SKM-1 treated with dmso at 0.1 percent for 144 hours (cell line): ENCODE results near the gene BACH1.
A peak's percentile ranks its signal among the peaks of the same experiment; 100 is the strongest.
"Not testable (repeated sequence)": the region's sequence is repeated elsewhere in the genome, so short reads cannot be mapped to it uniquely, and the experiment has no call there.

Experiments
- DNase-seq: peaks from one replicate; lab custom pipeline; 2025; ENCODE audit not compliant: unreplicated experiment; lab: John Stamatoyannopoulos, UW

Gene BACH1

DNA sequence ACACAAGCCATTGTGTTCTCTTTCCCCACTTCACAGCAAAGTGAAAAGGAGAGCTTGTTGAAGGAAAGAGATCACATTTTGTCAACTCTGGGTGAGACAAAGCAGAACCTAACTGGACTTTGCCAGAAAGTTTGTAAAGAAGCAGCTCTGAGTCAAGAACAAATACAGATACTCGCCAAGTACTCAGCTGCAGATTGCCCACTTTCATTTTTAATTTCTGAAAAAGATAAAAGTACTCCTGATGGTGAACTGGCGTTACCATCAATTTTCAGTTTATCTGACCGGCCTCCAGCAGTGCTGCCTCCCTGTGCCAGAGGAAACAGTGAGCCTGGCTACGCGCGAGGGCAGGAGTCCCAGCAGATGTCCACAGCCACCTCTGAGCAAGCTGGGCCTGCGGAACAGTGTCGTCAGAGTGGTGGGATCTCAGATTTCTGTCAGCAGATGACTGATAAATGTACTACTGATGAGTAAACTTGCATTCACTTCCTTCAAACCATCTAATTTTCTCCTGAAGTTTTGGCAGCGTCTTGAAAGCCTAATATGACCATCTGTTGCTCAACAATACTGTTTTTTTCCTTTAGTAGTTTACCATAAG, 43.7 kb downstream of the BACH1 start:
- no peak for DNase-seq

GRCh38 chr21:29343519-29343918, 44.8 kb downstream of the BACH1 start:
- no peak for DNase-seq

GRCh38 chr21:29346281-29346680, 47.6 kb downstream of the BACH1 start:
- no peak for DNase-seq

- DNase-seq: no peak
Measured at GRCh38 chr21:29346771-29347170, 48.0 kb downstream of the BACH1 start.

- peak; percentile 58 for DNase-seq
Measured at GRCh38 chr21:29347274-29347681, 48.6 kb downstream of the BACH1 start.

GRCh38 chr21:29349702-29350101, 51.0 kb downstream of the BACH1 start:
- no peak for DNase-seq

DNA sequence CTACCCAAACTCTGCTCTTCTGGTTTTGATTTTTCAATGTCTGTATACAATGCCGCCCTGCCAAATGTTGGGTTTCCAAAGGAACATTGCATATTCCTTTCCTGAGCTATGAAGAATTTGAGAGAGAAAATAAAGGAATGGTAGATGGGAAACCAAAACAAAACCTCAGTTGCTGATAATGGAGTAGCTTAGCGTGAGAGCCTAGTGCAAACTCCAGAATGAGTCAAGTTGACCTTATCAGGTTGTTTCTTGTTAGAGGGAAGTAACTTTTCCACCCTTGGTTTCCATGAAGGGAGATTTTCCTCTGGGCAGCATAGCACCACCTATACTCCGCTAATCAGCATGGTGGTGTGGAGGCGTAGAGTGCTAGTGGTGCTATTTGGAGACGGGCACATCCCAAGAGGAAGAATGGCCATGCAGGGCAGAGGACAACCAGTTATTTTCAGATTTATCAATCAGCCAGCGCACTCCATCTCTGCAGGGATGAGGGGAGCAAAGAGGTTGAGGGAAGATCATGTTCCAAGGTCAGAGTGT, 51.6 kb downstream of the BACH1 start:
- DNase-seq: no peak

- no peak for DNase-seq
Measured at GRCh38 chr21:29351691-29352090, 53.0 kb downstream of the BACH1 start.

- not testable (repeated sequence) for DNase-seq
Measured at GRCh38 chr21:29355043-29355710, 56.5 kb downstream of the BACH1 start.

- DNase-seq: not testable (repeated sequence)
Measured at GRCh38 chr21:29356291-29356690, 57.6 kb downstream of the BACH1 start.

GRCh38 chr21:29356810-29357209, 58.1 kb downstream of the BACH1 start:
- not testable (repeated sequence) for DNase-seq

DNA sequence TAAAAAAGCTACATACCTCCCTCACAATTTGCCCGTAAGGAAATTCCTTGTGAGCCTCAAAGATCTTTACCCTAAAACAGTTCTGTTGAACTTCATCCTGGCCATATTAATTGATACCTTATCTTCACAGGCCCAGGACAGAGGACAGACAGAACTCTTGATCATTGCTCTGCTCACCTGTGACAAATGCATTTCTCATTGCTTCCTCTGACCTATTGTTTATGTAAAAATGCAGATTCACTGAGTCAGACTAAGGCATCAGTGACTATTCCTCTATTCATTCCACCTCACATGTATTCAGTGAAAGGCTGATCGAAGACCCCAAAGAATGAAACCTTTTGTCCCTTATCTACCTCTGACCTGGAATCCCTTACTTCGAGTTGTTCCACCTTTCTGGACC, 61.0 kb downstream of the BACH1 start:
- DNase-seq: no peak

GRCh38 chr21:29360799-29361765, 62.4 kb downstream of the BACH1 start:
- no peak for DNase-seq

DNA sequence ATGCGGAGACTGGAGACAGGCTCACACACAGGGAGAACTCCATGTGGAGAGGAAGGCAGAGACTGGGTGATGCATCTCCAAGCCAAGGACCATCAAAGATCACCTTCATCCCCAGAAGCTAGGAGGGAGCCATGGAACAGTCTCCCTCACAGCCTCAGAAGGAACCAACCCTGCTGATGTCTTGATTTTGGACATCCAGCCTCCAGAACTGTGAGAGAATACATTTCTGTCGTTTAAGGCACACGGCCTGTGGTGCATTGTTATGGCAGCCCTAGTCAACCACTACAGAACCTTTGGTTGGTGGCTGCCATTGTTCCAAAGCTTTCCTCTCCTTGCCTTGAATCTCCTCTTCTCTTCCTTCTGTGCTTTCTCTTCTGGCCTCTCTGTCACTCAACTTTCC, 64.0 kb downstream of the BACH1 start:
- no peak for DNase-seq

DNA sequence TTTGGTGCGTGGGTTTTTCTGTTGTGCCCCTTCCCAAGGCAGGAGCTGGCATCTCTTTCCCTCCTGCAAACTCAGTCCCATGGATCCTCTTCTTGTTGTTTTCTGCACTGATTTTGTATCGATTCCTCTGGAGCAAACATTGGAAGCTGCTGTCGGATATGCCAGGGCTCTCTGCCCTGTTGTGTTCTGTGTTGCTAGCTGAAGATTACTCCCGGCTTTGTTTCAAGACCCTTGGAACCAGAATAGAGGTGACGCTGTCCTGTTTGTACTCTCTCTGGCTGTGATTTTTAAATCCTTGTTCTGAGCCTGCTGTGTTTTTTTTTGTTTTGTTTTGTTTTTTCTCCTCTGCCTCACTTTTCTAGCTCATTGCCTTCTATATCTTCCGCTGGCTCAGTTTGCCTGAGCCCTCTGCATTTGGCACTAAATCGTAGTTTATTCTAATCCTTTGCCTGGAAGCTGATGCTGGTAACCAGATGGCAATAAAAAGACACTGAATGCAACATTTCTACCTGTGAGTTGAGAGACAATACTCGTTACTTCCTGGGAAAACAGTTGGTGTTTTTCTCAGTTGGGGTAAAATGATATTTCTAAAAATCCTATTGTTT, 67.0 kb downstream of the BACH1 start:
- DNase-seq: no peak

- DNase-seq: no peak
Measured at GRCh38 chr21:29366532-29366931, 67.8 kb downstream of the BACH1 start.

DNA sequence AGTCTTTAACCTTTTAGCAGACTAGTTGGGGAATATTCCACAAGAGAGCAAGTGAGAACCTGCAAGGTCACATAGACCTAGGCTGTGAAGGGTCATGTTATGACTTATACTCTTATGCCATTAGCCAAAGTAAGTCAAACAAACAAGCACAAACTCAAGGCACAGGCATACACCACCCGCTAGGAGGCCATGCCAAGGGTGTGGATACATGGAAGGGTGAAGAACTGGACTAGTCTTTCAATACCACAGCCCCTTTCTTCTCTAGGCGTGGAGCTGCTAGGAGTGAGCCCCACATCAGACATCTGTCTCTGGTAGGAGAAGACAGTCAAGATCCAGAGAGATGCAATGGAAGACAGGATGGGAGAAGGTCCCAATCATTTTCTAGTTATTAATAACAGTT, 68.6 kb downstream of the BACH1 start:
- DNase-seq: no peak

DNA sequence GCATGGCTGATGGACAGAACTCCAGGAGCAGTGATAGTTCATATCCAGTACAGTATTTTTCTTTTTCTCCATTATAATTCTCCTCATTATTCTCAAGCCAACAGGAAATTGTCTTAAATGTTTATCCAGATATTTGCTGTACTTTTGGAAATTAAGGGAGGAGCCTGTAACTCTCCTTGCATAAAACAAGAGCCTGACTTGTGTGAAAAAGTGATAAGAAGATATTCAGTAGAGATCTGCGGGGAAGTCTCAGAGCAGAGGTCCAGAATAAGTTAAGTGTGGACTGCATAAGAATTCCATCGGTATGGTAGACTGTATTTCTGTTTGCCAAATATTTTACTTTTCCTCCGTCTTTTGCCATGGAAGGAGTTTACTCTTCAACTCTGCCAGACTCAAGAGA, 70.2 kb downstream of the BACH1 start:
- no peak for DNase-seq

- DNase-seq: no peak
Measured at GRCh38 chr21:29371464-29371863, 72.7 kb downstream of the BACH1 start.

GRCh38 chr21:29372063-29372802, 73.5 kb downstream of the BACH1 start:
- DNase-seq: peak; percentile 76
